Heart left ventricle (tissue), 16 donors: ENCODE measurements around the gene HERC2. TPM values are rescaled to one million over a fixed set of nuclear protein-coding genes. Genes with fewer than 3 reads are reported as not detected.

Experiments used
- ATAC-seq, 4 donors: fragments of 200-7000 bp; cut with Tn5 transposase; one replicate each; pipeline ENCODE4 v1.9.1; 2020 to 2022; ENCODE audit warnings: moderate library complexity in 4 of 4, mild to moderate bottlenecking in 3 of 4, moderate number of reproducible peaks in 1 of 4
- DNase-seq, 5 donors: peaks; one replicate each; pipeline ENCODE4 v3.0.0-alpha.2; 2020
- H3K27ac ChIP-seq, 12 donors: fragments of 200-600 bp; sonication (generic) in 4 of 12; one replicate each; pipeline versions ENCODE4 v1.5.0 to v1.8.0; 2016 to 2022; ENCODE audit warnings: mild to moderate bottlenecking in 2 of 12
- H3K27me3 ChIP-seq, 9 donors: fragments of 200-600 bp; sonication (generic) in 2 of 9; one replicate each; pipeline versions ENCODE4 v1.5.1 to v1.8.0; 2016 to 2022; ENCODE audit warnings: mild to moderate bottlenecking in 3 of 9
- H3K36me3 ChIP-seq, 9 donors: fragments of 200-600 bp; sonication (generic) in 2 of 9; one replicate each; pipeline versions ENCODE4 v1.5.0 to v1.8.0; 2018 to 2022; ENCODE audit warnings: mild to moderate bottlenecking in 2 of 9
- H3K4me1 ChIP-seq, 12 donors: fragments of 200-600 bp; sonication (generic) in 4 of 12; one replicate each; pipeline versions ENCODE4 v1.5.0 to v1.8.0; 2016 to 2022; ENCODE audit warnings: mild to moderate bottlenecking in 3 of 12
- H3K4me3 ChIP-seq, 12 donors: fragments of 200-600 bp; sonication (generic) in 4 of 12; one replicate each; pipeline versions ENCODE4 v1.5.0 to v1.8.0; 2017 to 2022; ENCODE audit warnings: mild to moderate bottlenecking in 9 of 12, moderate library complexity in 4 of 12
- H3K9me3 ChIP-seq, 12 donors: fragments of 200-600 bp; sonication (generic) in 4 of 12; one replicate each; pipeline versions ENCODE4 v1.5.0 to v1.8.0; 2016 to 2022; ENCODE audit warnings: mild to moderate bottlenecking in 1 of 12
- CTCF ChIP-seq, 12 donors: fragments of 200-600 bp; sonication (generic) in 4 of 12; IDR thresholded peaks; one replicate each; pipeline versions ENCODE4 v1.5.0 to v1.8.0; 2018 to 2022; ENCODE audit warnings: antibody characterized with exemption in 12 of 12, mild to moderate bottlenecking in 5 of 12
- POLR2A ChIP-seq, 2 donors: fragments of 450-650 bp; IDR thresholded peaks; one replicate each; pipeline ENCODE4 v1.6.1; 2017; ENCODE audit warnings: antibody characterized with exemption in 2 of 2, mild to moderate bottlenecking in 2 of 2, moderate library complexity in 2 of 2
- WGBS, 4 donors: extraction: QIAGEN DNeasy Blood & Tissue Kit in 2 of 4; methylation state at CpG; one replicate each; pipeline versions ENCODE4 v1.1.5 to v1.1.7; 2013 to 2018; 5-methylcytosine and 5-hydroxymethylcytosine counted together
- intact Hi-C, 10 donors: fragments of 100-400 bp; cut with DNase I; formaldehyde crosslinking; loops; one replicate each; pipeline versions ENCODE4 v1.11.1 to v1.14.2; 2022
- polyA plus RNA-seq, 2 donors: library from polyadenylated mRNA; stranded (reverse); fragments of 200-250 nt; gene quantifications; one replicate each; pipeline ENCODE4 v1.2.3, GENCODE V29; 2013
- total RNA-seq, 9 donors: library from RNA; depleted of rRNA in 2 of 9; stranded (reverse); fragments of >200 nt in 2 of 9; fragmentation: NEBNext Ultra II Directional in 3 of 9; extraction: Animal tissue kit (Norgen Biotek cat#: 25700) in 3 of 9; gene quantifications; one replicate each; pipeline versions ENCODE4 v1.1.0 to v1.2.4, GENCODE V29; 2016 to 2023
- donor health status: ischemic (EF 13 %, LVEDD 7.1; RV severe dilation, severe dysfunction).
- donor health status: healthy with polysubstance abuse.
- donor health status: DM: no; HTN: yes; CAD: no.
- donor health status: DM: no; HTN: no; CAD: no.
- donor health status: ischemic (EF 25% LVEDD 6.9; RV normal size, moderate dysfunction).
- donor health status: ischemic (EF 25% LVEDD 5.7; RV mildly dilated, moderate dysfunction).
- donor health status: healthy.
- donor health status: DM: yes; HTN: yes; CAD: no.
- donor health status: ischemic (EF 35%, LVEDD 5.7; RV mildly dilated, moderate dysfunction).
- donor health status: nonischemic (EF 11% LVEDD 7.7; RV severe dilation, severe dysfunction).
- donor health status: DM: yes; HTN: yes; CAD: no.
- donor health status: PGD.
- donor health status: ischemic (EF 29% LVEDD 5.4; RV normal size, mild dysfunction).
- donor health status: nonischemic (EF 23%, LVEDD 6.1; RV moderate dilation, normal function).

The HERC2 gene
- total and polyA plus RNA-seq, 11 donors = 25.9 to 70.5 (median 59.0) TPM

GRCh38 chr15:28271697-28272260, 50.2 kb downstream of the HERC2 start:
- TF ChIP-seq CTCF (IDR thresholded peaks at IDR 0.05) (no peak), POLR2A (IDR thresholded peaks at IDR 0.05) (no peak)
- no peaks in the 10 kb centered on the region for H3K9me3 ChIP-seq
- intact Hi-C loops = no loop called here
- H3K4me3 ChIP-seq = no peak overlapping the region
- H3K27ac ChIP-seq = no peak overlapping the region
- H3K36me3 ChIP-seq = peaks cover 0 to 93% (median 78%) of the 10 kb centered on the region in 9 donors
- peaks cover 0 to 3% (median 0%) of the 10 kb centered on the region in 12 donors for H3K4me1 ChIP-seq
- DNase-seq (no peak), ATAC-seq (no peak)
- no peaks in the 10 kb centered on the region for H3K27me3 ChIP-seq
- WGBS, 4 donors = 93 to 96% (median 95%) methylated on average over 15 of the region's 15 CpGs

GRCh38 chr15:28269097-28269496, 52.9 kb downstream of the HERC2 start:
- TF ChIP-seq CTCF (IDR thresholded peaks at IDR 0.05) (no peak), POLR2A (IDR thresholded peaks at IDR 0.05) (no peak)
- no peaks in the 10 kb centered on the region for H3K9me3 ChIP-seq
- H3K27me3 ChIP-seq = no peaks in the 10 kb centered on the region
- no peak overlapping the region for H3K4me3 ChIP-seq
- DNase-seq (peak in 2 of 5 donors; percentile 56 to 57), ATAC-seq (peak; percentile 65 to 80 (median 78))
- H3K36me3 ChIP-seq = peaks cover 0 to 100% (median 87%) of the 10 kb centered on the region in 9 donors
- intact Hi-C loops = no loop called here
- WGBS, 4 donors = 58 to 70% (median 61%) methylated on average over 8 of the region's 8 CpGs
- no peak overlapping the region for H3K27ac ChIP-seq
- H3K4me1 ChIP-seq = peaks cover 0 to 4% (median 0%) of the 10 kb centered on the region in 12 donors

- intact Hi-C loops = no loop called here
Observed at GRCh38 chr15:28267727-28268126, 54.3 kb downstream of the HERC2 start.

More at GRCh38 chr15:28267727-28268126, 54.3 kb downstream of the HERC2 start:
- Histone ChIP-seq H3K27ac (no peak overlapping the region), H3K9me3 (no peaks in the 10 kb centered on the region), H3K4me1 (peaks cover 0 to 5% (median 0%) of the 10 kb centered on the region in 12 donors), H3K4me3 (no peak overlapping the region), H3K27me3 (no peaks in the 10 kb centered on the region), H3K36me3 (peaks cover 2 to 100% (median 97%) of the 10 kb centered on the region in 9 donors)
- TF ChIP-seq POLR2A (IDR thresholded peaks at IDR 0.05) = no peak
- no peak for TF ChIP-seq CTCF (IDR thresholded peaks at IDR 0.05)
- ATAC-seq (no peak), DNase-seq (no peak)
